Endothelial cell of hepatic sinusoid (primary cell): Measurements from ENCODE around the gene SIVA1.

Source experiments
- in situ Hi-C: cut with HindIII; loops from 2 replicates; pipeline ENCODE4 v1.10.0; 2017; ENCODE audit warnings: low sequenced_read_pairs

The SIVA1 gene

DNA sequence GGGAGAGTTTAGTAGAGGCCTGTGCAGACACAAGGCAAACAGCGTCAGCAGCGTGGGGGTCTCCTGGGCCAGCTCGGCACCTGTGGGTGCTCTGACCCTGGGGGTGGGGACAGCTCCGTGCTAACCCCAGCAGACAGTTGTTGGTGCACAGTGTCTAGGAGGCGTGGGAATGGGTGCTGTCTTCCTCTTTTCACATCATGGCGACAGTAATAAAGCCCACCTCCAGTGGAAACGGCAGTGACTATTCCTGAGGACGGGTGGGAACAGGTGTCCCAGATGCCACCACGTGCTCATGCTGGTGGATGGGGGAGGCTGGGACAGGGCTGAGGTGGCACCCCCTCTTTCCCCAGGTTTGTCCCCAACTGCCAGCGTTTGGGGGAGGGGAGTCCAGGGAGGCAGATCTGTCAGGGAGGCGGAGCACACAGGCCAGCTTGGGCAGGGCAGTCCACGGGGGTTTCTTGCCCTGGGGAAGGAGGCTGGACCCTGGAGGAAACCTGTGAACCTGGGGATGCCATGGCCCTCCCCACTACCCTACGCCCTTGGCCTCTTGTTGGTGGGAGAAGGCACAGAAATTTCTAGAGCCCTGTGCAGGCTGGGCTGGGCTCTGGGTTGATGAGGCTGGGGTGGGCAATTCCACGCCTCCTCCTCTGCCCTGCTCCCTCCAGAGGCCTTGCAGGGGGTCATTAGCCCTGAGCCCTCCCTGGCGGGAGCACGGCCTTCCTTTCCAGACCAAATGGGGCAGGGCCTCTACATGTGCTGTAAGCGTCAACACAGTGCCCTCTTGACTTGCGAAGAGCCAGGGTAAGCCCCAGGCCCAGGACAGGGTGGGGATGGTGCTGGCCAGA lies 51.8 kb downstream of the SIVA1 start:
- in situ Hi-C loops = no loop called here

DNA sequence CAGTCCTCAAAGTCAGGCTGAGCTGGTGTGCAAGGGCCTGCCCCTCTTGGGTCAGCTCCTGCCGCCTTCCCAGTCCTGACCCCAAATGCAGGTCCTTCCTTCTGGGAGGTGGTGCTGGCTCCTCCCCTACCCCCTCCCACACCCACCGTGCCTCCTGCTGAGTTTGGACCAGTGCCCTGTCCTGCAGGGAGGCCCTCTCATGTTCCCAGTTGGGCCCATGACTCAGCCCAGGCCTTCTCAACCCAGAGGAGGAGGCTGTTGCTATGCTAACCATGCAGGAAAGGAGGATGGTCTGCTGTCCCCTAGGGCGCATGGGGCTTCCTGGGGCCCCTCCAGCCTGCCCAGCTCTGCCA lies 52.4 kb downstream of the SIVA1 start:
- in situ Hi-C loops = no loop called here

DNA sequence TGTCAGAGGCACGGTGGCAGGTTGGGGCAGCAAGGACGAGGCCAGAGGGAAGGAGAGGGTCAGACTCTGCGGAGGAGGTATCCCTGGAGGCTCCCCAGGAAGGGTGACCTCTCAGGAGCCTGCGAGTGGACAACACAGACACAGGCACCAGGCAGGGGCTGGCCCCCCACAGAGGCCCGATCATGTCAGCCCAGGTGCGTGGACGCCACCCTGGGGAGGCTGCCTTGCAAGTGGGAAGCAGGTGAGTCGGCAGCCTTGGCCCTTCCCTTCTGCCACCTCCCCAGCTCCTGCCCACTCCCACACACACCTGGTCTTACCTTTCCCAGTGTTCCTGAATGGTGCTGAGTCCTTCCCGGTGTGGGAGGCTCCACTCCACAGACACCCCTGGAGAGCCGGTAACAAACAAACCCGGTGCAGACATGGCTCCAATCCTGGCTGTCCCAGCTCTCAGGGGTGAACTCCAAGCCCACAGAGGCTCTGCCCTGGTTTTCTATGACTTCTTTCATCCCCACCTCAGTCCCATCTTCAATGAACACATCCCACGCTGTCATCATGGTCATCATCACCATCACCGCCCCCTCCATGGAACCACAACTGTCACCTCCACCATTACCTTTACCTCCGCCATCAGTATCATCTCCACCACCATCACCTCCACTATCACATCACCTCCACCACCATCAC lies 53.1 kb downstream of the SIVA1 start:
- in situ Hi-C loops = no loop called here

GRCh38 chr14:104806625-104807465 lies 53.9 kb downstream of the SIVA1 start:
- in situ Hi-C loops = no loop called here

DNA sequence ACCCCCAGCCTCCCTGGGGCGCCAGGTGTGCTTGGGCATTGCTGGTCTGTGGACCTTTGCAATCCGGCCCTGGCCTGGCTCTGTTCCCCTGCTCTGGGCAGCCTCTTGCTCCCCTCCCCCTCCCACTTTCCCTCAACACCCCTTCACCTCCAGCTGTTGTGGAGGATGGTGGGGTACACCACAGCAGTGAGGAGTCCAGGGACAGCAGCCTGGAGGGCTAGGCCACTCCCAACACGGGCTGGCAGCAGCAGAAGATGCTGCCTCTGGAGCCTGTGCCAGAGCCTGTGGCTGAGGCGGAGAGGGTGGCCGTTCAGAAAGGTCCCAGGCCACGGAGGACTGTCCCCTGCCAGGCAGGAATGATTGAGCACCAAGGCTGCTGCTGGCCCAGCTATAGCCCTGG lies 55.5 kb downstream of the SIVA1 start:
- in situ Hi-C loops = no loop called here
